Kidney glomerular epithelial cell (primary cell): ENCODE results near the gene C11orf91.
"Not testable (repeated sequence)": the region's sequence is repeated elsewhere in the genome, so short reads cannot be mapped to it uniquely, and the experiment has no call there.

Experiments
- DNase-seq: peaks from one replicate; lab custom pipeline; 2025; lab: John Stamatoyannopoulos, UW

Gene C11orf91

GRCh38 chr11:33669598-33670249 lies 30.9 kb downstream of the C11orf91 start:
- DNase-seq = no peak

DNA sequence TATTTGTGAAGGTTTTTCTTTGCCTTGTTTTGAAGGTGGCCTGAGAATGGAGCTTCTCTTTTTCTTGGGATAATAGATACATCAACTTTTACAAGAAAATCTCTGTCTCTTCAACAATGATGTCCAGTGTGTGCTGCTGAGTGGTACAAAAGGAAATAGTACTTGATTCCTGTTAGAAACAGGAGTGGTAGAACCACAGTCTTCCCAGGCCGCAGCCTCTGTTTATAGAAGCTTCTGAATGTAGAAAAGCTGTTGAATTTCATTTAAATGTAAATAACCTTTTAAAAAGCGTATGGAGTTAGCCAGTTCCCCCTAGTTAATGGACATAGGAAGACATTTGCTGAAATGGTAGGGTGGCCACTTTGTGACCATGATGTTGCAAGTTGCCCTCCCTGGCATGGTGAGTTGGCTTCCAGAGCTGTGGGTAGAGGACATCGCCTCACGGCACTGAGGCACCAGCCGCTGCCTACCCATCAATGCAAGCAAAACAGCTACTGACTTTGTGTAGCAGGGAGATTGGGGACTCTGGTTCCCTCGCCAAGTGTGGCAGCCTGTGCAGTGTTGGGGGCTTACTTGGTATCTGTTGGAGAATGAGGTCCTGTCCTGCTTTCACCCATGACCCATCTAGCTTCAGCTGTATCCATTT lies 31.6 kb downstream of the C11orf91 start:
- no peak for DNase-seq

DNA sequence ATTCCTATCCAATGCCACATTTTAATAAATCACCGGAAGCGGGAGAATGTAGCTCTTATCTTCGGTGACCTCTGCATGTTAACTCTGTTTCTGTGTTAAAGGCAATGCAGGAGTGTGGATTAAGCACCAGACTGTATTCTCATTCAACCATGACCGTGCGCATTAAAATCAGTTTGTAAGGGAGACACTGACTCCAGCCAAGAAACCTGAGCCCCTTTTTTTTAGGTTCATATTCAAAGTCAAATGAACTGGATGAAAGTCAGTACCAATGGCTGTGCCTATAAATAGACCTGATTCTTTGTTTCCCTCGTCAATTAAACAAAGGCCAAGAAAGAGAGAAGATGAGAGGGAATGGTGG lies 32.2 kb downstream of the C11orf91 start:
- DNase-seq = no peak

DNA sequence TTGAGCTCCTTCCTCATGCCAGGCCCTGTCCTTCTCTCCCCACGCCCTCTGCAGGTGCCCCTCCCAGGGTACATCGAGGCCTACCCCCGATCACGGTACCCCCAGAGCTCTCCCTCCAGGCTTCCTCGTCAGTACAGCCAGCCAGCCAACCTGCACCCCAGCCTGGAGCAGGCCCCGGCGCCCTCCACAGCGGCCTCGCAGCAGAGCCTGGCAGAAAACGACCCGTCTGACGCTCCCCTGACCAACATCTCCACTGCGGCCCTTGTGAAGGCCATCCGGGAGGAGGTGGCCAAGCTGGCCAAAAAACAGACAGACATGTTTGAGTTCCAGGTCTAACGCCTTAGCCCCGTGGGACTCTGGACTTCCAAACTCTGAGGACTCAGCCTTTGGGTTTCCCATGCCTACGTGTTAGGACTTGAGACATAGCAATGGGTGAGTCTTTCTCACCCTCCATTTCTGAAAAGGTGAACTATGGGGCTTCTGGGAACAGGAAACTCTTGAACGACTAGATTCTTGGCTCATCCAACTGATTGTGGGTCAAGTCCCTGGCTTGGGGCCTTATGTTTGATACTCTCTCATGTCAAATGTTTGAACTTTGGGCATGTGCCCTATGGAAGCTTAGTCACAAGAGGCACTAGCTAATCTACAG lies 32.7 kb downstream of the C11orf91 start:
- DNase-seq = no peak

DNA sequence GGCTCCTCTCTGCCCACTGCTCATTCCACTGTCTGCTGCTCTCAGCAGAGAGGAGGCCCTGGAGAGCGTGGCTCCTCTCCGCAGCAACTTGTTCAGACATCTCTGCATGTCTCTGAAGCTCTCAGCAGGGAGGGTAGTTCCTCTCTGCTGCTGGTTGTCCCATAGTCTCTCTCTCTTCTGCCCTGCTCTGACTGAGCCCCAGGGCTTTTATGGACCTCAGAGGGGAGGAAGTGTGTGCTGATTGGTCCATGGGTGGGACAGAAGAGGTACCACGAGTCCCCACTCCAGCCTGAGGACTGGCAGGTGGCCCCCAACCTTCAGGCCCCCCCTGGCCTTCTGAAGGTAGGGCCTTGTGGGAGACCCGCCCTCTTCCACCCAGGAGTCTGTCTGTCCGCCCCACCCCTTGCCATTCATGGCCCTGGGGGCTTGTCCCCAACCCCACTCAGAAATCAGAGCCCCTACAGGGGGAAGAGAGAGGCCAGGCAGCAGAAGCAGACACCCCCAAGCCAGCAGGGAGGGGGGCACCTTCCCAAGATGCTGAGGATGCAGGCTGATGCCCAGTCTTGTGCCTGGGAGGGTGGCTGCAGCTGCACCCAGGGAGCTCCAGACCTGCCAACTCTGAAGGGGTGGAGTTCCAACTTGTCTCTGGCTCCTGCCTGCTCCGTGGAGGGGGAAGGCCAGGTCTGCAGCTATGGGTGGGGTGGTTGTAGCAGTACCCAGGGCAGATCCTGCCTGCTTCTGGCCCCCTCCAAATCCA lies 35.1 kb downstream of the C11orf91 start:
- no peak for DNase-seq

- no peak for DNase-seq
Measured at GRCh38 chr11:33664827-33665226, 35.8 kb downstream of the C11orf91 start.

- no peak for DNase-seq
Measured at GRCh38 chr11:33664166-33664565, 36.5 kb downstream of the C11orf91 start.

GRCh38 chr11:33663121-33663520 lies 37.5 kb downstream of the C11orf91 start:
- DNase-seq = no peak

- DNase-seq = not testable (repeated sequence)
Measured at GRCh38 chr11:33661526-33661925, 39.1 kb downstream of the C11orf91 start.

DNA sequence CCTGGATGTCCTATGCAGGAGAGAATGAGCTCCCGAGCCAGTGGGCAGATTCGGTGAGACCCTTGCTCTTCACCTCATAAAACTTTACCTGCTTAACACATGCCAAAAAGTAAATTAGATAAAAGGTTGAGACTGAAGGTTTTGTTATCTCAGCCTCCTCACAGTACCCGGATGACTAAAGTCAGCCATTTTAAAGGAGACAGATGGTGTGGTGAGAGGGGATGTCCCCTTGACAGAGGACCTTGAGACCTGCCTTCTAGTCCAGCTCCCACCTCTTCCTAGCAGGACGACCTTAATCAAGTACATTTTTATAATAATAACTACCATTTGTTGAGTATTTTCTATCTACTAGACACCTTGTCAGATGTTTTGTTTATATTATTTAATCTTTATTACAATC lies 39.7 kb downstream of the C11orf91 start:
- no peak for DNase-seq

- no peak for DNase-seq
Measured at GRCh38 chr11:33659370-33660139, 41.1 kb downstream of the C11orf91 start.

DNA sequence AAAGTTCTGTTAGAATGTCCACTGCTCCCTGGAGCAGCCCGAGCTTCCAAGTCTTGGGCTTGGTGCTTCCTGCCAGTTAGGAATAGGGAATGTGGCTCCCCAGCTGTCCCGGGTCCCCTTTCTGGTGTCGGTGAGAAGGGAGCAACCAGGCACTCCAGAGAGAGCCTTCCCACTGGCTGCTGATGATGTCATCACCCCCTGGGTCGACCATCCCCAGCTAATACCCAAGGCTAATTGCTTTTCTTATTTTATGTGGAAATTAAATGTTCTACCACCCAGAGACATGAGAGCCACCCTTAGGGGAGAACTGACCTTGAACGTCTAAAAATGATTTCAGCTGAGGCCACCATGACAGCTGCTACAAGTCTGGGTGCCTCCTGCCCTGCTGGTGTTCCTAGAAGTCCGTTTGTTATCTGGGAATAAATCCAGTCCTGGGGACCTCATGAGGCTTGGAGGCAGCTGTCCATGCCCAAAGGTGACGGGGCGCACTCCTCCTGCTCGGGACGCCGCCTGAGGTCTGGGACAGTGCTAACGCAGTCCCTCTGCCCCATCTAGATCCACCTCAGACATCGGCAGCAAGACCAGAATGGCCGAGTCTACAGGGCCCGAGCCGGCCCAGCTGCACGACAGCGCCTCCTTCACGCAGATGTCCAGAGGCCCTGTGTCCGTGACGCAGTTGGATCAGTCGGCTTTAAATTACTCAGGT lies 42.3 kb downstream of the C11orf91 start:
- DNase-seq = no peak

GRCh38 chr11:33657757-33658156 lies 42.9 kb downstream of the C11orf91 start:
- DNase-seq = no peak

DNA sequence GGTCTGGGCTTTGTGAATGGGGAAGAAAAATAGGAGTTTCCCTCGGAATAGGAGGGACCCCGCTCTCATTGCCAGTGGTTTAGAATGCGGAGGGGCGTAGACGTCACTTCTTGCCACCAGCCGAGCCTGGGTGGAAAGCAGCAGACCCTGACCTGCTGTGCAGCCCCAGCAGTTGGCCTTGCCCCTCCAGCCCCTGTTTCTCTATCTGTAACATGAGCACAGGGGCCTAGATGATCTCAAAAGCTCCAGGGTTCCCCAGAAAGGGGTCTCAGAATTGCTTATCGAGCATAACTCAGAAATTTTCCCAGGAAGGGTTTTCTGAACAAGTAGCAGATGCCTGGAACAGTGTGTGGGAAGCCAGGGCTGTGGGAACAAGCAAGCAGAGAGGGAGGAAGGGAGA lies 43.9 kb downstream of the C11orf91 start:
- DNase-seq = no peak

- DNase-seq = no peak
Measured at GRCh38 chr11:33655842-33656600, 44.6 kb downstream of the C11orf91 start.

DNA sequence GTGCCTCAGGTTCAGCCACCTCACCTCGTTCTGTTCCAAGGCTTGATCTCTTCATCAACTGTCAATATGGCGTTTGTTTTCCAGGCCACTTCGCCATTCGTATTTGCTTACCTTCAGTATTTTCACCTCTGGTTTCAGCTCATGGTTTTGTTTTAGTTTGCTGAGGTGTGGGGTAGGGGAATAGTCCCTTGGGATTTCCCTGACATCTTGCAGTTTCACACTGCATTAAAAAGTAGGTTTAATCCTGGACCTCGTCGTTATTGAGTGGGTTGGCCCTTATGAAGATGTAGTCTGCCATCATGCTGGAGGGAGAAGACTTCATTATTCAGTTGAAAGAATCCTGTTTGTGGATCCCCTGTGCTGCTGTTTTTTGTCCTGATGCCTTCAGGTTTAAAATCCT lies 46.0 kb downstream of the C11orf91 start:
- no peak for DNase-seq

GRCh38 chr11:33652930-33653329 lies 47.7 kb downstream of the C11orf91 start:
- no peak for DNase-seq

GRCh38 chr11:33652431-33652830 lies 48.2 kb downstream of the C11orf91 start:
- no peak for DNase-seq

GRCh38 chr11:33651990-33652389 lies 48.6 kb downstream of the C11orf91 start:
- no peak for DNase-seq

GRCh38 chr11:33651555-33651954 lies 49.1 kb downstream of the C11orf91 start:
- DNase-seq = no peak

GRCh38 chr11:33649944-33650343 lies 50.7 kb downstream of the C11orf91 start:
- DNase-seq = no peak
